Measurements from ENCODE around the gene MMS19.

DNA sequence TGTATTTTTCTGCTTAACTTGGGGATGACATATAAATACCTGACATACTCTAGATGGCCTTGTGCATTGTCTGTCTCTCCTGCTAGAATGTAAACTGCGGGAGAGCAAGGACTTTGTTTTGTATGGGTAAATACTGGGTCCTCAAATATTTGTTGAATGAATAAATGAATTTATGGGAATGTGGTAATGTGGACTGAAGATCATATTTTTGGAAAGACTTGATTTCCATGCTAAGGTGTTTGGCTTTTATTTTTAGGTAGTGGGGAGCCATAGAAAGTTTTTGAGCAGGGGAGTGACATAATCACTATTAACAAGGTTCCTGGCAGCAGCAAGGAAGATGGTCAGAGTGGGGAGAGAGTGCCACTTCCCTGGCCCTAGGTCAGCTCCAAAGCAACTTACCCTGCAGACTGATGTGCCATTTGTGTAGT, 27.5 kb upstream of the MMS19 start:
- TF ChIP-seq SIN3A (IDR thresholded peaks at IDR 0.05; ENCODE audit: borderline replicate concordance, insufficient read depth, low read depth, low read length): no peak
- TF ChIP-seq, protein P1, sequence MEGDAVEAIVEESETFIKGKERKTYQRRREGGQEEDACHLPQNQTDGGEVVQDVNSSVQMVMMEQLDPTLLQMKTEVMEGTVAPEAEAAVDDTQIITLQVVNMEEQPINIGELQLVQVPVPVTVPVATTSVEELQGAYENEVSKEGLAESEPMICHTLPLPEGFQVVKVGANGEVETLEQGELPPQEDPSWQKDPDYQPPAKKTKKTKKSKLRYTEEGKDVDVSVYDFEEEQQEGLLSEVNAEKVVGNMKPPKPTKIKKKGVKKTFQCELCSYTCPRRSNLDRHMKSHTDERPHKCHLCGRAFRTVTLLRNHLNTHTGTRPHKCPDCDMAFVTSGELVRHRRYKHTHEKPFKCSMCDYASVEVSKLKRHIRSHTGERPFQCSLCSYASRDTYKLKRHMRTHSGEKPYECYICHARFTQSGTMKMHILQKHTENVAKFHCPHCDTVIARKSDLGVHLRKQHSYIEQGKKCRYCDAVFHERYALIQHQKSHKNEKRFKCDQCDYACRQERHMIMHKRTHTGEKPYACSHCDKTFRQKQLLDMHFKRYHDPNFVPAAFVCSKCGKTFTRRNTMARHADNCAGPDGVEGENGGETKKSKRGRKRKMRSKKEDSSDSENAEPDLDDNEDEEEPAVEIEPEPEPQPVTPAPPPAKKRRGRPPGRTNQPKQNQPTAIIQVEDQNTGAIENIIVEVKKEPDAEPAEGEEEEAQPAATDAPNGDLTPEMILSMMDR (IDR thresholded peaks at IDR 0.05): no peak

Measured in Panc1 (cell line).